GM12891 (cell line): Measurements from ENCODE around the gene P4HA2.

Source experiments
- POLR2A ChIP-seq: IDR thresholded peaks from 2 replicates; pipeline ENCODE4 v1.6.1; 2011; ENCODE audit warnings: low read depth, low read length, control low read depth
- POLR2AphosphoS5 ChIP-seq: IDR thresholded peaks from 2 replicates; pipeline ENCODE4 v1.6.1; 2011; ENCODE audit warnings: low read depth, low read length, control low read depth
- SPI1 ChIP-seq: IDR thresholded peaks from 2 replicates; pipeline ENCODE4 v1.6.1; 2011; ENCODE audit warnings: low read depth, low read length, control low read depth

DNA sequence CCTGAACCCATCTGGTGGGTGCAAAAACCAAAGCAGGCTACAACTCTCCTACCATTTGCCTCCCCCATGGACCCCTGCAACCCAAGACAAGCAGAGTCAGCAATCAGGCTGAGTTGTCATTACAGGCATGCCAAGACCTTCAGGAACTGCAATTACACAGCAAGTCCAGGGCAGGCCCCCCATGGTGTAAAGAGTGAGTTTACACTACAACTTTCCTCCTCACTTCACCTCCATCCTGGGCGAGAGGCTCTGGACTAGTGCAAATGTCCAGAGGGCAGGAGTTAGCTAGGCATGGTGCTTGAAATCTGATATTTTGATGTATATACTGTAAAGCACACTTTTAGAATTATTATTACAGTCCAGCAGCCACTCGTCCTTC, 7.0 kb upstream of the P4HA2 start:
- TF ChIP-seq POLR2AphosphoS5 = no peak
- no peak for TF ChIP-seq POLR2A
- no peak for TF ChIP-seq SPI1
